ENCODE data around the gene KY. TPM values are rescaled to one million over a fixed set of nuclear protein-coding genes. Genes with fewer than 3 reads are reported as not detected.

KY gene
- total RNA-seq, 2 donors from 2014 or later, result 0.26 TPM; not detected in 1

DNA sequence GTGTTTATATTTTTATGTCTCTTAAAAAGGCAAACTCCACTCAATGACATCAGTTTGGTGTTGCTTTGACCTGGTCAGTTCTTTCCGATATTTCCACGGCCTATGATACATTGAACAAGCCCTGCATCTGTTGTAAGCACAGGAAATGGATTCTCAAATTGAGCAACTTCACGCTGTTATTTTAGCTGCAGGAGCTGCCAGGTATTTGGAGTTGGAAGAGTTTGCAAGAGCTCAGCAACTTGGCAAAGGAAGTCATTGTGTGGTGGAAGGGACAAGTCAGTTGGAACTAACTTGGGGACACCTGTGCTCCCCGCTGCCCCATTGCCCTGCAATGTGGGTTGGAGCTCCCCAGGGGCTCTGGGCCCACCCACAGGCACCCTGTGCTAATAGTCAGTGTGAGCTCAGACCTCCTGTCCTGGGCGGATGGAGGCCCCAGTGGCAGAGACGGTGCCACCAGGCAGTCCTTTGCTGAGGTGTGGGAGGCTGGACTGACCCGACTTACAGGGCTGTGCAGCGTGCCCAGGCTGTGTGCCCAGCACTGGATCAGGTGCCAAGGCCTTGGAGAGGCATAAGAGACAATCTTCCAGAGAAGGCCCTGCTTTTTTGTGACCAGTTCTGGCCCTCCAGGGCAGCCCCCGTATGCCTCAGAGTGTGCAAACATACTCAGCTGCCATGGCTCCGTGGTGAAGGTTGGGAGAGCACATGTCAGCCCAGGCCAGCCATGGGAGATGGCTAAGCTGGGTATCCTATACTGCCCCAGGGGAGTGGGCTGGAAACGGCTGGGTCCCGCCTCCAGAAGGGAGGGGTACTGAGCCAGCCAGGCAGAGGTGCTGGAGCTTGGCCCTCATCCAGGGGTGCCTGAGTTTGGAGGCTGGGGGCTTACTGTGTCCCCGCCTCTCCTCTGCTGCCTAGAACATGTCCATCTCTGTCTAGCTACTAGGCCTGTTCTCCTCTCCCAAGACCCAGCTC is 43.5 kb downstream of the KY start:
- Histone ChIP-seq H3K4me1 (no peaks in the 10 kb centered on the region), H3K27me3 (no peaks in the 10 kb centered on the region), H3K27ac (no peak overlapping the region), H3K9me3 (no peaks in the 10 kb centered on the region), H3K36me3 (replicated peaks in 1 of 2; ENCODE audit: insufficient read depth in 1 of 2, low read depth in 2 of 2) (no peaks in the 10 kb centered on the region), H3K4me3 (no peak overlapping the region)
- ATAC-seq (no peak), DNase-seq (no peak)
- TF ChIP-seq POLR2A (IDR thresholded peaks at IDR 0.05) (no peak), CTCF (IDR thresholded peaks at IDR 0.05) (no peak)
- WGBS, 2 donors, result 69 to 70% methylated on average over 4 to 13 of the region's 13 CpGs
- intact Hi-C loops (cut with DNase I), result loop anchor here (10.0 kb wide), 1 partner anchor 1287 kb away; no protein-coding TSS in a partner anchor

GRCh38 chr3:134606033-134607025 is 44.5 kb downstream of the KY start:
- TF ChIP-seq POLR2A (IDR thresholded peaks at IDR 0.05) (no peak), CTCF (IDR thresholded peaks at IDR 0.05) (no peak)
- no peaks in the 10 kb centered on the region for H3K36me3 ChIP-seq (replicated peaks in 1 of 2; ENCODE audit: insufficient read depth in 1 of 2, low read depth in 2 of 2)
- no peaks in the 10 kb centered on the region for H3K4me1 ChIP-seq
- H3K27me3 ChIP-seq, result no peaks in the 10 kb centered on the region
- no peak for DNase-seq
- no peaks in the 10 kb centered on the region for H3K9me3 ChIP-seq
- WGBS, 2 donors, result 33 to 36% methylated on average over 11 to 12 of the region's 12 CpGs
- no peak overlapping the region for H3K4me3 ChIP-seq
- no peak for ATAC-seq
- no peak overlapping the region for H3K27ac ChIP-seq
- intact Hi-C loops (cut with DNase I), result loop anchor here (10.0 kb wide), 1 partner anchor 1288 kb away; no protein-coding TSS in a partner anchor

DNA sequence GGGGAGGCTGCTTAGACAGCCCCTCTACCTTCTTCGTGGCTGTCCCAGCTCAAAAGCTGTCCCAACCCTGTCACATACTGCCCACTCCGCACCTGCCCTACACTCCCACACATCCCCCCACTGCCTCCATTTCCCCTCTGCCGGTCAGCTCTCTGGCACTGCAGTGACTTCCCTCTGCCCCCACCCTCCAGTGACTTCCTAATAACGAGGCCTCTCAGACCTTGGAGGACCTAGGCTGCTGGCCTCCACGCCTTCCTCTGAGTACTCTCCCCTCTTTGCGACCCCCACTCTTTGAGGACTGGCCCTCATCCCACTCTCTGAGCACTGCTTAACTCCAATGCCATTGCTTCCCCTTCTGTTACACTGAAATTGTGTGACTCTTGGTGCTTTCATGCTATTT is 45.3 kb downstream of the KY start:
- Histone ChIP-seq H3K27me3 (no peaks in the 10 kb centered on the region), H3K4me1 (no peaks in the 10 kb centered on the region), H3K9me3 (no peaks in the 10 kb centered on the region), H3K36me3 (replicated peaks in 1 of 2; ENCODE audit: insufficient read depth in 1 of 2, low read depth in 2 of 2) (no peaks in the 10 kb centered on the region), H3K27ac (no peak overlapping the region), H3K4me3 (no peak overlapping the region)
- intact Hi-C loops (cut with DNase I), result loop anchor here (10.0 kb wide), 1 partner anchor 1289 kb away; no protein-coding TSS in a partner anchor
- no peak for TF ChIP-seq POLR2A (IDR thresholded peaks at IDR 0.05)
- TF ChIP-seq CTCF (IDR thresholded peaks at IDR 0.05), result no peak
- DNase-seq, result no peak
- 68 to 72% methylated on average over 6 of the region's 6 CpGs for WGBS, 2 donors
- no peak for ATAC-seq

- no peak for ATAC-seq
- intact Hi-C loops (cut with DNase I), result loop anchor here (10.0 kb wide), 1 partner anchor 1291 kb away; no protein-coding TSS in a partner anchor
- Histone ChIP-seq H3K27ac (no peak overlapping the region), H3K27me3 (no peaks in the 10 kb centered on the region), H3K36me3 (replicated peaks in 1 of 2; ENCODE audit: insufficient read depth in 1 of 2, low read depth in 2 of 2) (no peaks in the 10 kb centered on the region), H3K9me3 (no peaks in the 10 kb centered on the region), H3K4me3 (no peak overlapping the region), H3K4me1 (no peaks in the 10 kb centered on the region)
- no peak for DNase-seq
- TF ChIP-seq POLR2A (IDR thresholded peaks at IDR 0.05) (no peak), CTCF (IDR thresholded peaks at IDR 0.05) (no peak)
- 87 to 88% methylated on average over 7 to 13 of the region's 13 CpGs for WGBS, 2 donors
These were observed 46.9 kb downstream of the KY start for GRCh38 chr3:134603956-134604355.
